Measurements from ENCODE around the gene ABHD8.

ABHD8 gene

DNA sequence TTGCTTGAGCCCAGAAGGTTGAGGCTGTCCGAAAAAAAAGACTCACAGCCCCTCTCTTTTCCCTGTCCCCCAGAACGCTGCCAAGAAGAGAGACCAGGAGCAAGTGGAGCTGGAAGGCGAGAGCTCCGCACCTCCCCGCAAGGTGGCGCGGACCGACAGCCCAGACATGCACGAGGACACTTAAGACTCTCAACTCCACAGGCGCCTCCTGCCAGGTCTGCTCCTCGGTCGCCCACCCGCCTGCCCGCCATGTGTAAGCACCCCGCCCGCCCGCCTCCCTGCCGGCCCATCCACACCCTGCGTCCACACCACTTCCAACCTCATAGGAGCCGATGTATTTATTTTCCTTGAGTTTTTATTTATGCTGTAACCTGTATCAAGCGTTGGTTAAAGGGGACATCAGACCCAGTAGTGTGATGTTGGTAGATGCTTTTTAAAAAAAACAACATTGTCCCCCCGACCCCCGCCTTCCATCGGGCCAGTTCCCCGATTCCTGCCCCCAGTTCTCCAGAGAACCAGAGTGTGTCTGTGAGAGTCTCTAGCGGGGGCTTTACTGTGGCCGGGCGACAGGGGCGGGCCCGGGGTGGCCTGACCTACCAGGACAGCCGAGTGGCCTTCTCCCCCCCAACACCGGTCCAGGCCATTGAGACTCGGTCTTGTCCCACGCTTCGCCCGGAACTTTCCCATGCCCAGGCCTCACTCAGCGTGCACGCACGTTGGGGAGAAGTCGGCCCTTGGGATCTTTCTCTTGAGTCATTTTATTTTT lies 16.4 kb upstream of the ABHD8 start:
- TF ChIP-seq, protein P1, sequence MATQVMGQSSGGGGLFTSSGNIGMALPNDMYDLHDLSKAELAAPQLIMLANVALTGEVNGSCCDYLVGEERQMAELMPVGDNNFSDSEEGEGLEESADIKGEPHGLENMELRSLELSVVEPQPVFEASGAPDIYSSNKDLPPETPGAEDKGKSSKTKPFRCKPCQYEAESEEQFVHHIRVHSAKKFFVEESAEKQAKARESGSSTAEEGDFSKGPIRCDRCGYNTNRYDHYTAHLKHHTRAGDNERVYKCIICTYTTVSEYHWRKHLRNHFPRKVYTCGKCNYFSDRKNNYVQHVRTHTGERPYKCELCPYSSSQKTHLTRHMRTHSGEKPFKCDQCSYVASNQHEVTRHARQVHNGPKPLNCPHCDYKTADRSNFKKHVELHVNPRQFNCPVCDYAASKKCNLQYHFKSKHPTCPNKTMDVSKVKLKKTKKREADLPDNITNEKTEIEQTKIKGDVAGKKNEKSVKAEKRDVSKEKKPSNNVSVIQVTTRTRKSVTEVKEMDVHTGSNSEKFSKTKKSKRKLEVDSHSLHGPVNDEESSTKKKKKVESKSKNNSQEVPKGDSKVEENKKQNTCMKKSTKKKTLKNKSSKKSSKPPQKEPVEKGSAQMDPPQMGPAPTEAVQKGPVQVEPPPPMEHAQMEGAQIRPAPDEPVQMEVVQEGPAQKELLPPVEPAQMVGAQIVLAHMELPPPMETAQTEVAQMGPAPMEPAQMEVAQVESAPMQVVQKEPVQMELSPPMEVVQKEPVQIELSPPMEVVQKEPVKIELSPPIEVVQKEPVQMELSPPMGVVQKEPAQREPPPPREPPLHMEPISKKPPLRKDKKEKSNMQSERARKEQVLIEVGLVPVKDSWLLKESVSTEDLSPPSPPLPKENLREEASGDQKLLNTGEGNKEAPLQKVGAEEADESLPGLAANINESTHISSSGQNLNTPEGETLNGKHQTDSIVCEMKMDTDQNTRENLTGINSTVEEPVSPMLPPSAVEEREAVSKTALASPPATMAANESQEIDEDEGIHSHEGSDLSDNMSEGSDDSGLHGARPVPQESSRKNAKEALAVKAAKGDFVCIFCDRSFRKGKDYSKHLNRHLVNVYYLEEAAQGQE (IDR thresholded peaks at IDR 0.05; ENCODE audit: insufficient read depth in 1 of 2, low read depth in 2 of 2, low read length in 2 of 2): no peak
- TF ChIP-seq POLR2AphosphoS5 (IDR thresholded peaks at IDR 0.05; ENCODE audit: low read depth, low read length) (no peak), FOXP2 (optimal IDR thresholded peaks at IDR 0.05; ENCODE audit: borderline replicate concordance, extremely low read depth, extremely low read length, insufficient read depth) (no peak), TAF1 (IDR thresholded peaks at IDR 0.05; ENCODE audit: borderline replicate concordance, insufficient read depth, low read length) (no peak)

DNA sequence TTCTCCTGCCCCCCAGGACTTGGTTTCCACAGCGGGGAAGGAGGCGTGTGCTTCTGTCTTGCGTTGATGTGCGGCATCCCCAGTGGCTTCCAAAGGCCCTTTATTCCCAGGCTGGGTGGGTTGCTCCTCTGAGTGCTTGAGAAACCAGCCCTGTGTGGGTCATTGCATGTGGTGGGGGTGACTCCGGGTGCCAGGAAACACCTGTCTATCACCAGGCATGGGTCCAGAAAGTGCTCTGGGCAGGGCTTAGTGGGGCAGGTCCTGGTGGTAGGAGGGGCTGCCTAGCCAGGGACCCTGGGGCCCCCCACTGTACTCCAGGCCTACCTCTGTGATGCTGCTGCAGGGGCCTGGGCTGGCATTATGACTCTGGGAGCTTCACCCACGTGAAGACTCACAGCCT lies 15.7 kb upstream of the ABHD8 start:
- TF ChIP-seq POLR2AphosphoS5 (IDR thresholded peaks at IDR 0.05; ENCODE audit: low read depth, low read length): no peak

GRCh38 chr19:17314007-17314593 lies 10.9 kb upstream of the ABHD8 start:
- TF ChIP-seq TAF1 (IDR thresholded peaks at IDR 0.05; ENCODE audit: borderline replicate concordance, insufficient read depth, low read length) (no peak), POLR2AphosphoS5 (IDR thresholded peaks at IDR 0.05; ENCODE audit: low read depth, low read length) (no peak), FOXP2 (optimal IDR thresholded peaks at IDR 0.05; ENCODE audit: borderline replicate concordance, extremely low read depth, extremely low read length, insufficient read depth) (no peak), SIN3A (IDR thresholded peaks at IDR 0.05; ENCODE audit: borderline replicate concordance, insufficient read depth, low read length) (no peak)
- TF ChIP-seq, protein P1 (IDR thresholded peaks at IDR 0.05; ENCODE audit: insufficient read depth in 1 of 2, low read depth in 2 of 2, low read length in 2 of 2): no peak

- no peak for TF ChIP-seq POLR2AphosphoS5 (IDR thresholded peaks at IDR 0.05; ENCODE audit: low read depth, low read length)
- no peak for TF ChIP-seq SIN3A (IDR thresholded peaks at IDR 0.05; ENCODE audit: borderline replicate concordance, insufficient read depth, low read length)
- TF ChIP-seq, protein P1 (IDR thresholded peaks at IDR 0.05; ENCODE audit: insufficient read depth in 1 of 2, low read depth in 2 of 2, low read length in 2 of 2): no peak
- TF ChIP-seq FOXP2 (optimal IDR thresholded peaks at IDR 0.05; ENCODE audit: borderline replicate concordance, extremely low read depth, extremely low read length, insufficient read depth): no peak
- TF ChIP-seq TAF1 (IDR thresholded peaks at IDR 0.05; ENCODE audit: borderline replicate concordance, insufficient read depth, low read length): no peak
These were observed 9.2 kb upstream of the ABHD8 start for GRCh38 chr19:17312189-17313113.

DNA sequence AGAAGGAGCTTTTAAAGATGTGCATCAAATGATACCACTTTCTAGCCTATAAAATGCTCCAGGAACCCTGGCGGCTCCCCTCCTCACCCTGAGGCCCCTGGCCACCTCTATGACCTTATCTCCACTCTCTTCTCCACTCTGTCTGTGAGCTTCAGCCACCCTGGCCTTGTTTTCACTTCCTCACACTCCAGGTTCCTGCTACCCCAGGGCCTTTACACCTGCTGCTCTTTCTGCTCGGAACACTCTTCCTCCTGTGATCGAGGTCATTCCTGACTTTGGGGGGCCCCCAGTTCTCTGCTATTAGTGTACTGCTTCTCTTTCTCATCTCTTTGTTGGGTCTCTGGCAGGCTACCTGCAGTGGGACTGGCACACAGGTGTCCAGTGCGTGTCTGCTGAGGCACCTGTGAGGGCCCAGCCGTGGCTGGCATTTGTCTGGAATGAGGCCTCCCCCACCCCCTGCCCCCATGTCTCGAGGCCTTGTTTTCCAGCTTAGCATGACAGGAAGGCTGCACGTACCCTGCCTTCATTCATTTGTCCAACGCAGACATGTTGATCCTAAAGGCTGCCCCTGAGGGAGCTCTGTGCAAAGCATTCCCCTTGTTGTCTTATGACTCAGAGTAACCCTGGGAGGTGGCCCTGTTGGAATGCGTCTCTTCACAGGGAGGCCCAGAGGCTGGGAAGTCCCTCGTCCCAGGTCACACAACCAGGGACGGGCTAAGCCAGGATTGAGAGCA lies 8.4 kb upstream of the ABHD8 start:
- no peak for TF ChIP-seq FOXP2 (optimal IDR thresholded peaks at IDR 0.05; ENCODE audit: borderline replicate concordance, extremely low read depth, extremely low read length, insufficient read depth)
- TF ChIP-seq, protein P1 (IDR thresholded peaks at IDR 0.05; ENCODE audit: insufficient read depth in 1 of 2, low read depth in 2 of 2, low read length in 2 of 2): no peak
- no peak for TF ChIP-seq SIN3A (IDR thresholded peaks at IDR 0.05; ENCODE audit: borderline replicate concordance, insufficient read depth, low read length)
- no peak for TF ChIP-seq TAF1 (IDR thresholded peaks at IDR 0.05; ENCODE audit: borderline replicate concordance, insufficient read depth, low read length)
- TF ChIP-seq POLR2AphosphoS5 (IDR thresholded peaks at IDR 0.05; ENCODE audit: low read depth, low read length): no peak
